NOMO-1 treated with DMSO at 0.1 percent for 48 hours (cell line): ENCODE measurements around the gene MAP3K20.
"Not testable (repeated sequence)": the region's sequence is repeated elsewhere in the genome, so short reads cannot be mapped to it uniquely, and the experiment has no call there.

Experiments used
- DNase-seq: peaks from one replicate; lab custom pipeline; 2025; ENCODE audit not compliant: unreplicated experiment; lab: John Stamatoyannopoulos, UW

The MAP3K20 gene

GRCh38 chr2:173153301-173153885 lies 77.7 kb downstream of the MAP3K20 start:
- DNase-seq, result no peak

- DNase-seq, result no peak
Measured at GRCh38 chr2:173157676-173158293, 82.1 kb downstream of the MAP3K20 start.

DNA sequence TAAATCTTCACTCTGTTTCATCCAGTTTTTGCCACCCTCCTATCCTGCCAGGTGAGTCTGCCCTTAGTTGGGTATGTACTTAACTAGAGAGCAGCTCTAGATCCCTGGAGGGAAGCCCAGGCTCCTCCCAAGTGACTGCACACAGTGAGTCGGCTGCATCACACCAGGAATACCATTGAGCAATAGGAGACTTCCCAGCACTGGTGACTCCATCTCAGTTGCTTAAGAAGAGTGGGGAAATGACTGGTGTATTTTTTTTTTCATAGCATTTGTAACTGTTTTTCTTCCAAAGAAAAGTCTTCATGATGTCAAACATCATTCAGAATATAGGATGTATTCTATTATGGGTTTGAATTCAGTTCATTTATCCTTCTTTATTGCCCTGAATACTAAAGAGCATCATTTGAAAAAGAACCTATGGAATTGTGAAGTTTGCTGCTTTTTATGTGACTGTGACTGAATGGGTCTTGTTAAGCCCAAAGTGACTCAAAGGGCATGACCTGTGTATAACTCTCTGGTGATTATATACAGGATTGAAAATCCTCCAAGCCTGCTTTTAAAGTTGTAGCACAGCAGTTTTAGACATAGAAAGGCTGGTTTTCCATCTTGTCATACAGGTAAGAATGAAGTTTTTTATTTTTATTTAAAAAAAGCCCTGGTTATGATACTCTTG lies 84.3 kb downstream of the MAP3K20 start:
- peak; percentile 23 for DNase-seq

GRCh38 chr2:173160618-173161017 lies 85.0 kb downstream of the MAP3K20 start:
- DNase-seq, result no peak

GRCh38 chr2:173161040-173161439 lies 85.4 kb downstream of the MAP3K20 start:
- DNase-seq, result no peak

- DNase-seq, result no peak
Measured at GRCh38 chr2:173161507-173161906, 85.9 kb downstream of the MAP3K20 start.

DNA sequence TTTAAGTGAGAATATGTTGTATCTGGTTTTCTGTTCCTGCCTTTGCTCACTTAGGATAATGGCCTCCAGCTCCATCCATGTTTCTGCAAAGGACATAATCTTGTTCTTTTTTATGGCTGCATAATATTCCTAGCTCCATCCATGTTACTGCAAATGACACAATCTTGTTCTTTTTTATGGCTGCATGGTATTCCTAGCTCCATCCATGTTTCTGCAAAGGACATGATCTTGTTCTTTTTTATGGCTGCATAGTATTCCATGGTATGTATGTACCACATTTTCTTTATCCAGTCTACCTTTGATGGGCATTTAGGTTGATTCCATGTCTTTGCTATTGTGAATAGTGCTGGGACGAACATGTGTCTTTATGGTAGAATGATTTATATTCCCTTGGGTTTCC lies 87.7 kb downstream of the MAP3K20 start:
- DNase-seq, result not testable (repeated sequence)

GRCh38 chr2:173164396-173164795 lies 88.8 kb downstream of the MAP3K20 start:
- no peak for DNase-seq

GRCh38 chr2:173165443-173166238 lies 90.0 kb downstream of the MAP3K20 start:
- DNase-seq, result no peak

DNA sequence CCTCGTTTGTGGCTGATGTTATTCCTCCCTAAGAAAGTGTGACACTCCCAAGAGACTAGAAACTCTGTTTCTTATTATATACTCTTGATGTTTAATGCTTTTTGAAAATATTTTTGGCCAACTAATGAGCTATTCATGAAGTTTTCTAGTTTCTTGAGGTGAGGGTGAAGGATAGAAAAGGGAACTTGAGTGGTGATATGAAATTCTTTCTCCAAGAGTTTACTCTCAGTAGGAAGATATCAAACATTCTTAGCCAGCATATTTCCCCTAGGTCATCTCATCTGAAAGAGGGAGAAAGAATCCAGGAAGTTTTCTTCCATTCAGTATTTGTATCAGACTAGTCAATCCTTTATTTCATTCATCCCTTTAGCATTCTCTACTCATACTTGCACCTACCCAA lies 95.7 kb downstream of the MAP3K20 start:
- no peak for DNase-seq

GRCh38 chr2:173171924-173172643 lies 96.4 kb downstream of the MAP3K20 start:
- DNase-seq, result no peak

GRCh38 chr2:173174339-173174738 lies 98.7 kb downstream of the MAP3K20 start:
- DNase-seq, result not testable (repeated sequence)

- no peak for DNase-seq
Measured at GRCh38 chr2:173175222-173175621, 99.6 kb downstream of the MAP3K20 start.

DNA sequence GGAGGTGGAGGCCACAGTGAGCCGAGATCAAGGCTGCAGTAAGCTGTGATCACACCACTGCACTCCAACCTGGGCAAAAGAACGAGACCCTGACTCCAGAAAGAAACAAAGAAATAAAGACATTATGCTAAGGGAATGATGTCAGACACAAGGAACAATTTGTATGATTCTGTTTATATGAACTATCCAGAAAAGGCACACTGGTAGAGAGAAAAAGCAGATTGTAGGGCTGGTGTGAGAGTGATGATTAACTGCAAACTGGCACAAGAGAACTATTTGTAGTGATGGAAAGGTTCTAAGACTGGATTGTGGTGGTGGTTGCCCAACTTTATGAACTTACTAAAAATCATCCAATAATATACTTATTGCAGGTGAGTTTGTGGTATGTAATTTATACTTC lies 106.3 kb downstream of the MAP3K20 start:
- DNase-seq, result no peak

DNA sequence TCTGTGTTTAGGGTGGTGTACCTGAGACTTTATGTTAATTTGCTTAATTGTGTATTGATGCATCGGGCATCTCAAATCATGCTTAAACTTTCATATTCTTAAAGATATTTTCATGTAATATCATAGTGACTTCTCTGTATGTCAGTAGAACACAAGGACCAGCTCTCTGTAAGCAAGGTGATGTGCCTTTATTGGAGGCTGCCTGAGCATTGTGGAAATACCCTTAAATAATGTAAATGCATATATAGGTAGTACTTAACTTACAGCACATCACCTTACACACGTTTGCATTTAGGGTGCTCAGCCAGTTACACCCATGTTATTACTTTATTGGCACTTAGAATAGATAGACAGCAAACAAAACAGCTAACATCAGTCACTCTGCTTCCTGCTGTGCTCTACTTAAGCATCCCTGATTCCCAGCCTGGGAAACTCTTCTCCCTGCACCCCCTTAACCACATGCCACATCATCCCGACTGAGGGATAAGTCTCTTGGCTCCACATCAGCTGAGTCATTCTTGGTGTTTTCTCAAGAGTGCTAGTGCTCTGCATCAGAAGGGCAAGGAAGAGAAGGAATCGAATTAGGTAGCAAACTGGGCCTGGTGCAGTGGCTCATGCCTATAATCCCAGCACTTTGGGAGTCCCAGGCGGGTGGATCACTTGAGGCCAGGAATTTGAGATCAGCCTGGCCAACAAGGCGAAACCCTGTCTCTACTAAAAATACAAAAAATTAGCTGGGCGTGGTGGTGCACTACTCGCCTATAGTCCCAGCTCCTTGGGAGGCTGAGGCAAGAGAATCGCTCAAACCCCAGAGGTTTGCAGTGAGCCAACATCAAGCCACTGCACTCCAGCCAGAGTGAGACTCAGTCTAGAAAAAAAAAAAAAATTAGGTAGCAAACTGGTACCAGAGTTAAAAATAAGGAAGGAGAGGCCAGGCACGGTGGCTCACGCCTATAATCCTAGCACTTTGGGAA lies 108.7 kb downstream of the MAP3K20 start:
- DNase-seq, result no peak

GRCh38 chr2:173185437-173185836 lies 109.8 kb downstream of the MAP3K20 start:
- DNase-seq, result no peak

DNA sequence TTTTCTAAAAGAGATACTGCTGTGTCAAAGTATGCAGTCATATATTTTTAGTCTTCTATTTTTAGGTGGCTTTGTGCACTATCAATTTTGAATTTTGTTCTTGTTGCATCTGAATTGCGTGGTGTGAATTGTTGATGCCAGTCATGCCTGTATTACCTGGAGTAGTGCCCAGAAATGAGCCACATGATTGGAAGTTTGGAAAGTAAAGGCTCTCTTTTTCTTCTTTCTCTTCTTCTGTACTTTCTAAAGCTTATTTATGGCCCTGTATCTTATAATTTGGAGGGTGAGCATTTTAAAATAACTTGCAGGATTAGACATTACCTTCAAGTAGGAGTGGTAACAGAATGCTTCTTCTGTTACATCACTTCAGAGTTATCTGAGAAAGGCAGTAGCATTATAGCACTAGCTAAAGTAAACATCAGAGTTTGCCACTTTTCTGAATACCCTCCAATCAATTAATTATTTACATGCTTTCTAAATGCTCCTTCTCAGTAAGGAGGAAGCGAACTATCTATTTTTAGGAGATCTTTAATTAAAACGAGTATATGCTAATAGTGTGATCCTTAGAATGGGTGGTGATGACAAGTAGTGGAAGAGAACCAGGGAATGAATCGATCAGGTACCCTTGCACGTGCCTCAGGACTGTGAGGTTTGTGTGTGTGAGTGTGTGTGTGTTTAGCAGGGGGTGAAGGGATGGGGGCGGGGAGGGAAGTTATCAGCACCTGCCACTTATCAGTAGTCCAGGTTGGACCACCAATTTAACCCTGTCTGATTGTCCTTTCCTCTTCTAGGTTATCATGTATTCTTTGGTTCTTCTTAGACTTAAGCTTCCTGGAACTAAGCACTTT lies 112.5 kb downstream of the MAP3K20 start:
- DNase-seq, result no peak

DNA sequence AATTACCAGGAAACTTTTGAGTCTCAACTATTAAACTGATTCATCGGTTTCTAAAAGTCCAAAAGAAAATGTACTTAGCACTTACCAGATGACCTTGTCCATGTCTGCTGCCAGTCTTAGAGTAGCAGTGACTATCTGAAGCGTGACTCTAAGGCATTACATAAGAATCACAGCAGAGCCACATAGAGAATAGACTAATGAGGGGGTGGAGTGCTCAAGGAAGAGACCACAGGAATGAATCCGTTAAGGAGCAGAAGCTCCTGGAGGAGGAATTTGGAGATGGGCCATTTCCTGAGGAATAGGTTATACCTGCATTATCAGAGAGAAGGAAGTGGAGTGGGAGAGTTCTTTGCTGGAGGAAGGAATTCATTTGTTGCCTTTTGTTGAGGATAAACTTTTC lies 116.0 kb downstream of the MAP3K20 start:
- no peak for DNase-seq

- DNase-seq, result no peak
Measured at GRCh38 chr2:173192071-173192470, 116.4 kb downstream of the MAP3K20 start.
